Measurements from ENCODE around the gene INPP5D. TPM values are rescaled to one million over a fixed set of nuclear protein-coding genes. Genes with fewer than 3 reads are reported as not detected.

Gene INPP5D
- total RNA-seq, 1 experiment from 2014 or later, result 0.47 TPM

GRCh38 chr2:233255151-233255550 is 195.0 kb downstream of the INPP5D start:
- peaks cover 9% of the 10 kb centered on the region; the same call in 1 of the 2 replicates for H3K9me3 ChIP-seq (replicated peaks)
- no peak overlapping the region for H3K4me3 ChIP-seq
- H3K27ac ChIP-seq, result no peak overlapping the region
- no peak for DNase-seq
- H3K36me3 ChIP-seq, result peaks cover 28% of the 10 kb centered on the region
- no peaks in the 10 kb centered on the region for H3K27me3 ChIP-seq
- H3K4me1 ChIP-seq, result peaks cover 4% of the 10 kb centered on the region; the same call in 1 of the 2 replicates

- no peak overlapping the region for H3K4me3 ChIP-seq
- peaks cover 31% of the 10 kb centered on the region for H3K36me3 ChIP-seq
- peaks cover 4% of the 10 kb centered on the region; the same call in 1 of the 2 replicates for H3K4me1 ChIP-seq
- DNase-seq, result no peak
- no peak overlapping the region for H3K27ac ChIP-seq
- peaks cover under 1% of the 10 kb centered on the region; the same call in 1 of the 2 replicates for H3K9me3 ChIP-seq (replicated peaks)
- no peaks in the 10 kb centered on the region for H3K27me3 ChIP-seq
These were observed 195.9 kb downstream of the INPP5D start for GRCh38 chr2:233256048-233256447.

Other genes with a start within 250 kb of the INPP5D start
- 0.33 and 0.75 TPM in 2 replicates for gene SNORC, start 190.1 kb upstream of the INPP5D start, total RNA-seq (2014; rRNA removed; shearing (Covaris generic))
- not detected in 2 replicates for gene NGEF, start 47.1 kb upstream of the INPP5D start, total RNA-seq (2014; rRNA removed; shearing (Covaris generic))
- not detected in 2 replicates for gene NEU2, start 27.7 kb upstream of the INPP5D start, total RNA-seq (2014; rRNA removed; shearing (Covaris generic))
- gene ATG16L1, start 191.3 kb downstream of the INPP5D start, total RNA-seq (2014; rRNA removed; shearing (Covaris generic)), result 26.6 and 28.9 TPM in 2 replicates
- not detected in 2 replicates for gene SAG, start 247.5 kb downstream of the INPP5D start, total RNA-seq (2014; rRNA removed; shearing (Covaris generic))

Measured in SJCRH30 (cell line).